Measurements from ENCODE around the gene ZC3H4. TPM values are rescaled to one million over a fixed set of nuclear protein-coding genes. Genes with fewer than 3 reads are reported as not detected.
"Not testable (repeated sequence)": the region's sequence is repeated elsewhere in the genome, so short reads cannot be mapped to it uniquely, and the experiment has no call there.

ZC3H4 gene
- total RNA-seq, 4 donors from 2014 or later, result 22.5 to 28.7 (median 24.9) TPM

- no peak for TF ChIP-seq POLR2A (IDR thresholded peaks at IDR 0.05)
- no peak for TF ChIP-seq POLR2AphosphoS5 (IDR thresholded peaks at IDR 0.05)
- no peak for TF ChIP-seq CTCF (IDR thresholded peaks at IDR 0.05)
- no peak for TF ChIP-seq EP300 (IDR thresholded peaks at IDR 0.05)
- Histone ChIP-seq H3K36me3 (no peaks in the 10 kb centered on the region), H3K27ac (no peak overlapping the region), H3K4me3 (no peak overlapping the region), H3K27me3 (no peaks in the 10 kb centered on the region), H3K4me1 (no peaks in the 10 kb centered on the region), H3K9me3 (no peaks in the 10 kb centered on the region)
- WGBS, 2 donors (ENCODE audit: low coverage in 1 of 2), result 57 to 63% methylated on average over 3 of the region's 11 CpGs
- no peak for ATAC-seq
Measured at GRCh38 chr19:47058621-47059022, 55.0 kb downstream of the ZC3H4 start.

GRCh38 chr19:47057328-47057727 lies 56.2 kb downstream of the ZC3H4 start:
- TF ChIP-seq POLR2A (IDR thresholded peaks at IDR 0.05) (no peak), EP300 (IDR thresholded peaks at IDR 0.05) (no peak), CTCF (IDR thresholded peaks at IDR 0.05) (no peak), POLR2AphosphoS5 (IDR thresholded peaks at IDR 0.05) (no peak)
- WGBS, 2 donors (ENCODE audit: low coverage in 1 of 2), result 75 to 83% methylated on average over 2 of the region's 2 CpGs
- Histone ChIP-seq H3K27me3 (no peaks in the 10 kb centered on the region), H3K36me3 (no peaks in the 10 kb centered on the region), H3K9me3 (no peaks in the 10 kb centered on the region), H3K4me3 (no peak overlapping the region), H3K4me1 (no peaks in the 10 kb centered on the region), H3K27ac (no peak overlapping the region)
- no peak for ATAC-seq

GRCh38 chr19:47056411-47056810 lies 57.2 kb downstream of the ZC3H4 start:
- Histone ChIP-seq H3K4me1 (no peaks in the 10 kb centered on the region), H3K36me3 (no peaks in the 10 kb centered on the region), H3K9me3 (no peaks in the 10 kb centered on the region), H3K27me3 (no peaks in the 10 kb centered on the region), H3K27ac (no peak overlapping the region), H3K4me3 (no peak overlapping the region)
- 53 to 57% methylated on average over 5 of the region's 5 CpGs for WGBS, 2 donors (ENCODE audit: low coverage in 1 of 2)
- TF ChIP-seq CTCF (IDR thresholded peaks at IDR 0.05) (no peak), EP300 (IDR thresholded peaks at IDR 0.05) (no peak), POLR2AphosphoS5 (IDR thresholded peaks at IDR 0.05) (no peak), POLR2A (IDR thresholded peaks at IDR 0.05) (no peak)
- no peak for ATAC-seq

GRCh38 chr19:47050562-47050961 lies 63.0 kb downstream of the ZC3H4 start:
- WGBS, 2 donors (ENCODE audit: low coverage in 1 of 2), result 70 to 80% methylated on average over 2 to 3 of the region's 3 CpGs
- H3K4me1 ChIP-seq, result peaks cover 0 to 21% (median 3%) of the 10 kb centered on the region in 3 donors
- H3K9me3 ChIP-seq, H3K27ac ChIP-seq, H3K36me3 ChIP-seq, H3K4me3 ChIP-seq, ATAC-seq, H3K27me3 ChIP-seq: not testable (repeated sequence)

- no peak for ATAC-seq
- Histone ChIP-seq H3K9me3 (no peaks in the 10 kb centered on the region), H3K4me3 (peak overlapping the region in 1 of 2 donors; percentile 99), H3K4me1 (peaks cover 0 to 21% (median 3%) of the 10 kb centered on the region in 3 donors), H3K36me3 (peaks cover 0 to 20% of the 10 kb centered on the region in 2 donors), H3K27me3 (no peaks in the 10 kb centered on the region), H3K27ac (peak overlapping the region in 2 of 4 donors; percentile 26 to 93)
- TF ChIP-seq EP300 (IDR thresholded peaks at IDR 0.05) (no peak), POLR2A (IDR thresholded peaks at IDR 0.05) (no peak), CTCF (IDR thresholded peaks at IDR 0.05) (no peak), POLR2AphosphoS5 (IDR thresholded peaks at IDR 0.05) (no peak)
- 22 to 42% methylated on average over 4 to 7 of the region's 9 CpGs for WGBS, 2 donors (ENCODE audit: low coverage in 1 of 2)
Measured at GRCh38 chr19:47049307-47049700, 64.3 kb downstream of the ZC3H4 start.

Data from gastroesophageal sphincter (tissue), 4 donors.